IMR-90 (cell line): ENCODE data around the gene COL19A1. TPM values are rescaled to one million over a fixed set of nuclear protein-coding genes. Genes with fewer than 3 reads are reported as not detected.

Source experiments
- ATAC-seq: fragments of 200-7000 bp; cut with Tn5 transposase; 2 replicates; pipeline ENCODE4 v1.9.1; 2020; ENCODE audit warnings: low read depth, mild to moderate bottlenecking, moderate library complexity
- BruUV-seq: library from RNA; stranded (reverse); fragments of 400-500 nt; replicated peaks from 2 replicates; lab custom pipeline; 2021; lab: Mats Ljungman, UMichigan
- CTCF ChIA-PET: fragments of 300-600 bp; formaldehyde crosslinking; extraction: SDS; loops from one replicate; lab custom pipeline; 2021; ENCODE audit warnings: antibody characterized with exemption; lab: Yijun Ruan, JAX
- POLR2A ChIA-PET: fragments of 300-600 bp; sonication (Branson Sonifier 250); formaldehyde crosslinking; loops from one replicate; lab custom pipeline; 2022; ENCODE audit warnings: antibody characterized with exemption; ENCODE audit not compliant: unreplicated experiment; lab: Charles Lee
- DNase-seq: peaks from one replicate; pipeline ENCODE4 v3.0.0; 2013
- H2AFZ ChIP-seq: replicated peaks from 2 replicates; pipeline ENCODE3; 2013; ENCODE audit warnings: low read length, mild to moderate bottlenecking; ENCODE audit not compliant: poor library complexity
- H2AK5ac ChIP-seq: 2 replicates; pipeline ENCODE4 v1.6.1; 2013; ENCODE audit warnings: low read depth, low read length, inconsistent platforms
- H2AK9ac ChIP-seq: replicated peaks from 2 replicates; pipeline ENCODE3; 2013; ENCODE audit warnings: mild to moderate bottlenecking, low read depth, low read length, moderate library complexity; ENCODE audit not compliant: poor library complexity
- H2BK120ac ChIP-seq: 2 replicates; pipeline ENCODE4 v1.6.1; 2013; ENCODE audit warnings: low read depth, low read length, inconsistent platforms
- H2BK15ac ChIP-seq: 3 replicates; pipeline ENCODE4 v1.6.1; 2013; ENCODE audit warnings: low read depth, low read length, inconsistent platforms
- H2BK20ac ChIP-seq: 2 replicates; pipeline ENCODE4 v1.6.1; 2013; ENCODE audit warnings: low read depth, mild to moderate bottlenecking, inconsistent platforms, low read length, moderate library complexity
- H2BK5ac ChIP-seq: 2 replicates; pipeline ENCODE4 v1.6.1; 2013; ENCODE audit warnings: mild to moderate bottlenecking, low read depth, low read length, inconsistent platforms; ENCODE audit not compliant: poor library complexity, severe bottlenecking
- H3K14ac ChIP-seq: replicated peaks from 2 replicates; pipeline ENCODE4 v1.6.1; 2013; ENCODE audit warnings: low read depth, low read length, inconsistent platforms
- H3K18ac ChIP-seq: 2 replicates; pipeline ENCODE4 v1.6.1; 2013; ENCODE audit warnings: low read depth, low read length, control low read depth
- H3K23ac ChIP-seq: 2 replicates; pipeline ENCODE4 v1.6.1; 2013; ENCODE audit warnings: low read depth, low read length, inconsistent platforms
- H3K27ac ChIP-seq: 2 replicates; pipeline ENCODE4 v1.5.1; 2013; ENCODE audit warnings: mild to moderate bottlenecking, control low read depth, low read length; ENCODE audit not compliant: insufficient read depth
- H3K27me3 ChIP-seq: 2 replicates; pipeline ENCODE4 v1.6.1; 2013; ENCODE audit warnings: low read length; ENCODE audit not compliant: control insufficient read depth, insufficient read depth
- H3K36me3 ChIP-seq: 2 replicates; pipeline ENCODE4 v1.6.1; 2013; ENCODE audit warnings: low read length, mixed read lengths; ENCODE audit not compliant: control insufficient read depth, insufficient read depth
- H3K4ac ChIP-seq: 2 replicates; pipeline ENCODE4 v1.6.1; 2013; ENCODE audit warnings: low read depth, low read length, inconsistent platforms
- H3K4me1 ChIP-seq: 2 replicates; pipeline ENCODE4 v1.6.1; 2013; ENCODE audit warnings: low read length, mixed read lengths; ENCODE audit not compliant: control insufficient read depth, insufficient read depth
- H3K4me2 ChIP-seq: 2 replicates; pipeline ENCODE4 v1.6.1; 2013; ENCODE audit warnings: low read depth, mild to moderate bottlenecking, control low read depth, low read length, moderate library complexity
- H3K4me3 ChIP-seq: 2 replicates; pipeline ENCODE4 v1.5.1; 2013; ENCODE audit warnings: low read depth, mild to moderate bottlenecking, control low read depth, low read length, moderate library complexity; ENCODE audit not compliant: insufficient read depth
- H3K56ac ChIP-seq: 2 replicates; pipeline ENCODE4 v1.6.1; 2013; ENCODE audit warnings: low read length, inconsistent platforms; ENCODE audit not compliant: insufficient read depth; ENCODE audit errors: extremely low read depth
- H3K79me1 ChIP-seq, 2 experiments: 2 replicates each; pipeline ENCODE4 v1.6.1; 2013; ENCODE audit warnings: low read length in 2 of 2, inconsistent platforms in 1 of 2, low read depth in 1 of 2
- H3K9ac ChIP-seq: 2 replicates; pipeline ENCODE4 v1.6.1; 2013; ENCODE audit warnings: low read depth, low read length, control low read depth
- H3K9me1 ChIP-seq: 2 replicates; pipeline ENCODE4 v1.6.1; 2013; ENCODE audit warnings: low read length, inconsistent platforms; ENCODE audit not compliant: insufficient read depth
- H3K9me3 ChIP-seq: 2 replicates; pipeline ENCODE4 v1.6.1; 2013; ENCODE audit warnings: low read length; ENCODE audit not compliant: control insufficient read depth, insufficient read depth
- H4K20me1 ChIP-seq: 2 replicates; pipeline ENCODE4 v1.6.1; 2013; ENCODE audit warnings: low read length, inconsistent platforms; ENCODE audit not compliant: insufficient read depth
- H4K5ac ChIP-seq: 2 replicates; pipeline ENCODE4 v1.6.1; 2013; ENCODE audit warnings: mild to moderate bottlenecking, low read depth, low read length, control low read depth
- H4K8ac ChIP-seq, 2 experiments: 2 replicates each; pipeline ENCODE4 v1.6.1; 2013; ENCODE audit warnings: low read depth in 2 of 2, low read length in 2 of 2, control low read depth in 1 of 2, inconsistent platforms in 1 of 2
- H4K91ac ChIP-seq: 2 replicates; pipeline ENCODE4 v1.6.1; 2013; ENCODE audit warnings: low read depth, low read length, inconsistent platforms; ENCODE audit not compliant: insufficient read depth
- BHLHE40 ChIP-seq: fragments of 150-350 bp; IDR thresholded peaks from 2 replicates; pipeline ENCODE4 v1.6.1; 2016; ENCODE audit warnings: mild to moderate bottlenecking, low read depth, low read length
- MAFK ChIP-seq: IDR thresholded peaks from 2 replicates; pipeline ENCODE4 v1.6.1; 2012; ENCODE audit warnings: low read depth, low read length, improper control_type of control experiment
- POLR2A ChIP-seq: IDR thresholded peaks from 2 replicates; pipeline ENCODE4 v1.6.1; 2012; ENCODE audit warnings: mild to moderate bottlenecking, low read depth, low read length
- RAD21 ChIP-seq: IDR thresholded peaks from 2 replicates; pipeline ENCODE4 v1.6.1; 2012; ENCODE audit warnings: low read length, improper control_type of control experiment
- RCOR1 ChIP-seq: IDR thresholded peaks from 2 replicates; pipeline ENCODE4 v1.6.1; 2012; ENCODE audit warnings: mild to moderate bottlenecking, low read length, improper control_type of control experiment; ENCODE audit not compliant: insufficient replicate concordance
- USF2 ChIP-seq: fragments of 150-350 bp; IDR thresholded peaks from 2 replicates; pipeline ENCODE4 v1.6.1; 2017; ENCODE audit warnings: mild to moderate bottlenecking, antibody characterized with exemption, low read length, low read depth
- WGBS, 2 experiments: methylation state at CpG; one replicate each; pipeline versions ENCODE4 v1.1.5 to v1.1.7; 2013; ENCODE audit warnings: missing lambda C conversion rate in 2 of 2; ENCODE audit not compliant: insufficient read length in 1 of 2; ENCODE audit errors: extremely low coverage in 2 of 2; 5-methylcytosine and 5-hydroxymethylcytosine counted together
- dilution Hi-C: fragments of 300-500 bp; cut with HindIII; formaldehyde crosslinking; loops from one replicate; pipeline ENCODE4 v1.14.3; 2018; ENCODE audit warnings: low sequenced_read_pairs; ENCODE audit not compliant: unreplicated experiment
- in situ Hi-C: fragments of 300-500 bp; cut with MboI; formaldehyde crosslinking; loops from 3 replicates; pipeline ENCODE4 v1.14.3; 2019; ENCODE audit warnings: low sequenced_read_pairs, inconsistent platforms, mixed read lengths
- intact Hi-C: fragments of 100-400 bp; cut with micrococcal nuclease; formaldehyde crosslinking; loops from 2 replicates; pipeline ENCODE4 v1.10.0; 2022
- polyA plus RNA-seq, 3 experiments: library from polyadenylated mRNA; depleted of rRNA; stranded (reverse); fragments of >200 nt; gene quantifications; 2 replicates each; pipeline ENCODE4 v1.2.3, GENCODE V29; 2012; ENCODE audit warnings: low replicate concordance in 1 of 3
- total RNA-seq: library from RNA; depleted of rRNA; stranded (reverse); fragments of >200 nt; gene quantifications from 2 replicates; pipeline ENCODE4 v1.2.3, GENCODE V29; 2012
- TF ChIP-seq, protein P1 (sequence below): fragments of 150-350 bp; IDR thresholded peaks from 2 replicates; pipeline ENCODE4 v1.6.1; 2016; ENCODE audit warnings: low read depth, mild to moderate bottlenecking, low read length, moderate library complexity, borderline replicate concordance

COL19A1 gene
- total and polyA plus RNA-seq, 2 of the 4 experiments (the other 2 are of a cell fraction) = under 0.01 TPM; not detected in 1

GRCh38 chr6:69866770-69867638 lies 648 bp downstream of the COL19A1 start (continued):
- no peak for TF ChIP-seq USF2

DNA sequence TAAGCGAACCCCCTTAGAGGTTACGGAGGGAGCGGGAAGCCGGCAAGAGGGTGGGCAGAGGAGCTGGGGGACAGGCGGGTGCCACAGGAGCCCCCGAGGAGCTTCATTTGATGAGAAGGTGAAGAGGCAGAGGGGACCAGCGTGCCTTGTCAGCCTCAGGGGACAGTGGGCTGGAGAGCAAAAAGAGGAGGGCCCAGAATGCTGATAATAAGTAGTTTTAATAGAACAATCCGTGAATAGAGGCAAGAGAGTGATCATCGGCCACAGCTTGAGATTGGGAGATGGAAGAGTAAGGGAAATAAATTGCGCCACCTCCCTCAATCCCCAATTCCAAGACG lies 1.3 kb downstream of the COL19A1 start:
- H3K14ac ChIP-seq = no peak overlapping the region
- dilution Hi-C loops (no loop called here), intact Hi-C loops (no loop called here), in situ Hi-C loops (no loop called here)
- WGBS, 2 experiments = no CpG with 5 or more reads among the region's 11 CpGs
- no peaks in the 10 kb centered on the region for H3K79me1 ChIP-seq
- H3K23ac ChIP-seq = no peak overlapping the region
- peaks cover 31% of the 10 kb centered on the region for H3K27me3 ChIP-seq
- H3K4ac ChIP-seq = no peak overlapping the region
- ATAC-seq = no peak
- no TSS peak for BruUV-seq
- no peak overlapping the region for H3K27ac ChIP-seq
- H3K56ac ChIP-seq = no peak overlapping the region
- no peak overlapping the region for H2BK120ac ChIP-seq
- no peak overlapping the region for H2AK5ac ChIP-seq
- H3K4me1 ChIP-seq = peaks cover 5% of the 10 kb centered on the region; the same call in 1 of the 2 replicates
- no peak overlapping the region for H4K5ac ChIP-seq
- POLR2A ChIA-PET = interaction anchor here (0.6 kb wide), 3 partner anchors 11 to 1232 kb away, joined by 3 to 13 read pairs (median 4); no protein-coding TSS in a partner anchor
- no peaks in the 10 kb centered on the region for H4K20me1 ChIP-seq
- H3K4me3 ChIP-seq = peak overlapping the region; percentile 55
- H3K18ac ChIP-seq = no peak overlapping the region
- no peak overlapping the region for H2BK15ac ChIP-seq
- peak overlapping the region; percentile 78 for H2AFZ ChIP-seq
- H2BK5ac ChIP-seq = no peak overlapping the region
- no peak overlapping the region for H2BK20ac ChIP-seq
- no peak for TF ChIP-seq POLR2A
- TF ChIP-seq MAFK = no peak
- no peak for TF ChIP-seq RAD21
- TF ChIP-seq BHLHE40 = no peak
- TF ChIP-seq RCOR1 = no peak
- TF ChIP-seq, protein P1, sequence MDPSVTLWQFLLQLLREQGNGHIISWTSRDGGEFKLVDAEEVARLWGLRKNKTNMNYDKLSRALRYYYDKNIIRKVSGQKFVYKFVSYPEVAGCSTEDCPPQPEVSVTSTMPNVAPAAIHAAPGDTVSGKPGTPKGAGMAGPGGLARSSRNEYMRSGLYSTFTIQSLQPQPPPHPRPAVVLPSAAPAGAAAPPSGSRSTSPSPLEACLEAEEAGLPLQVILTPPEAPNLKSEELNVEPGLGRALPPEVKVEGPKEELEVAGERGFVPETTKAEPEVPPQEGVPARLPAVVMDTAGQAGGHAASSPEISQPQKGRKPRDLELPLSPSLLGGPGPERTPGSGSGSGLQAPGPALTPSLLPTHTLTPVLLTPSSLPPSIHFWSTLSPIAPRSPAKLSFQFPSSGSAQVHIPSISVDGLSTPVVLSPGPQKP = no peak
- H4K8ac ChIP-seq = no peak overlapping the region
- no peaks in the 10 kb centered on the region for H3K9me3 ChIP-seq
- H4K91ac ChIP-seq = no peak overlapping the region
- DNase-seq = no peak
- no peak overlapping the region for H2AK9ac ChIP-seq
- H3K4me2 ChIP-seq = peak overlapping the region; percentile 92
- CTCF ChIA-PET = interaction anchor here (0.6 to 0.8 kb wide), 4 partner anchors 17 to 860 kb away, joined by 3 to 4 read pairs (median 3); no protein-coding TSS in a partner anchor
- H3K36me3 ChIP-seq = no peaks in the 10 kb centered on the region
- H3K9ac ChIP-seq = peak overlapping the region; percentile 29; the same call in 1 of the 2 replicates
- no peaks in the 10 kb centered on the region for H3K9me1 ChIP-seq
